Peyer's patch (tissue), 4 donors: Measurements from ENCODE around the gene USP43.

Source experiments
- CTCF ChIP-seq, 6 experiments: fragments of 450-650 bp in 4 of 6; fragments of 200-600 bp in 2 of 6; sonication (generic) in 1 of 6; IDR thresholded peaks; one replicate each; pipeline ENCODE4 v1.5.1; 2017 to 2019; ENCODE audit warnings: antibody characterized with exemption in 6 of 6, mild to moderate bottlenecking in 3 of 6, moderate library complexity in 1 of 6
- POLR2A ChIP-seq, 2 donors: fragments of 450-650 bp; IDR thresholded peaks; one replicate each; pipeline ENCODE4 v1.5.1; 2017; ENCODE audit warnings: antibody characterized with exemption in 2 of 2, mild to moderate bottlenecking in 2 of 2, moderate library complexity in 2 of 2

- TF ChIP-seq CTCF (IDR thresholded peaks at IDR 0.05) = peak in 3 of 6 experiments; percentile 17 to 48 (median 27)
- peak in 1 of 2 donors; percentile 46 for TF ChIP-seq POLR2A (IDR thresholded peaks at IDR 0.05)
These were observed 681 bp downstream of the USP43 start for GRCh38 chr17:9645851-9646545.
